HG03064 (cell line): ENCODE measurements around the gene FCN2.

Experiments used
- ATAC-seq: cut with Tn5 transposase; IDR thresholded peaks from one replicate; pipeline ENCODE4 v1.9.1; 2021; ENCODE audit warnings: low read depth; ENCODE audit not compliant: unreplicated experiment

FCN2 gene

GRCh38 chr9:134908524-134909309 lies 28.1 kb downstream of the FCN2 start:
- ATAC-seq = no peak

GRCh38 chr9:134909511-134910481 lies 29.2 kb downstream of the FCN2 start:
- ATAC-seq = no peak

GRCh38 chr9:134912126-134912840 lies 31.7 kb downstream of the FCN2 start:
- no peak for ATAC-seq

GRCh38 chr9:134913041-134913712 lies 32.6 kb downstream of the FCN2 start:
- no peak for ATAC-seq

- ATAC-seq = no peak
Observed at GRCh38 chr9:134913713-134914500, 33.3 kb downstream of the FCN2 start.

GRCh38 chr9:134914501-134914834 lies 33.9 kb downstream of the FCN2 start:
- ATAC-seq = no peak

GRCh38 chr9:134915046-134915985 lies 34.7 kb downstream of the FCN2 start:
- ATAC-seq = no peak

- ATAC-seq = no peak
Observed at GRCh38 chr9:134916161-134916665, 35.6 kb downstream of the FCN2 start.

GRCh38 chr9:134917431-134918373 lies 37.1 kb downstream of the FCN2 start, which contains the start of gene FCN1:
TSS of gene FCN1 (minus strand) at chr9:134917912. CDS start at chr9:134917871, 41 bp downstream.
- ATAC-seq = no peak

- no peak for ATAC-seq
Observed at GRCh38 chr9:134918646-134919045, 38.0 kb downstream of the FCN2 start.

GRCh38 chr9:134919303-134919702 lies 38.7 kb downstream of the FCN2 start:
- ATAC-seq = no peak

- ATAC-seq = no peak
Observed at GRCh38 chr9:134922066-134922931, 41.7 kb downstream of the FCN2 start.

GRCh38 chr9:134922932-134923240 lies 42.3 kb downstream of the FCN2 start:
- ATAC-seq = no peak

- no peak for ATAC-seq
Observed at GRCh38 chr9:134923466-134923865, 42.9 kb downstream of the FCN2 start.

- ATAC-seq = no peak
Observed at GRCh38 chr9:134925011-134925511, 44.5 kb downstream of the FCN2 start.
